Measurements from ENCODE around the gene NAA10. TPM values are rescaled to one million over a fixed set of nuclear protein-coding genes. Genes with fewer than 3 reads are reported as not detected.

NAA10 gene
- total RNA-seq, 1 donor from 2014 or later: 87.2 TPM

Small RNA genes lying within 50 kb of the gene (microRNA-seq; reads per million reads assigned to microRNA genes)
- gene MIR3202-1 (not detected), gene MIR3202-2 (not detected)

Other genes with a start within 250 kb of the NAA10 start
- gene SLC6A8, start 247.1 kb downstream of the NAA10 start, total RNA-seq: 144 TPM
- 98.0 TPM for gene BCAP31, start 210.7 kb downstream of the NAA10 start, total RNA-seq
- 15.1 TPM for gene ABCD1, start 210.2 kb downstream of the NAA10 start, total RNA-seq
- gene PLXNB3, start 170.8 kb downstream of the NAA10 start, total RNA-seq: 7.6 TPM
- gene SRPK3, start 154.0 kb downstream of the NAA10 start, total RNA-seq: 54.7 TPM
- gene IDH3G, start 140.7 kb downstream of the NAA10 start, total RNA-seq: 68.5 TPM
- 140 TPM for gene SSR4, start 140.4 kb downstream of the NAA10 start, total RNA-seq
- gene PDZD4, start 104.5 kb downstream of the NAA10 start, total RNA-seq: 4.1 TPM
- gene L1CAM, start 48.9 kb downstream of the NAA10 start, total RNA-seq: 1.5 TPM
- 3.3 TPM for gene AVPR2, start 30.4 kb downstream of the NAA10 start, total RNA-seq
- 22.9 TPM for gene ARHGAP4, start 8.8 kb downstream of the NAA10 start, total RNA-seq
- gene RENBP, start 9.6 kb upstream of the NAA10 start, total RNA-seq: 8.6 TPM
- 39.5 TPM for gene HCFC1, start 36.8 kb upstream of the NAA10 start, total RNA-seq
- 10.6 TPM for gene TMEM187, start 37.7 kb upstream of the NAA10 start, total RNA-seq
- gene IRAK1, start 84.9 kb upstream of the NAA10 start, total RNA-seq: 30.6 TPM
- gene MECP2, start 162.7 kb upstream of the NAA10 start, total RNA-seq: 37.6 TPM
- gene OPN1LW, start 209.2 kb upstream of the NAA10 start, total RNA-seq: not detected
- gene OPN1MW, start 247.6 kb upstream of the NAA10 start, total RNA-seq: not detected